Osteocyte (in vitro differentiated cells): ENCODE data around the gene EVX1. TPM values are rescaled to one million over a fixed set of nuclear protein-coding genes. Genes with fewer than 3 reads are reported as not detected.

ENCODE experiments used
- DNase-seq: peaks from one replicate; pipeline ENCODE4 v3.0.0; 2021; ENCODE audit warnings: mixed read lengths; ENCODE audit not compliant: unreplicated experiment; ENCODE audit errors: extremely low spot score
- H3K27ac Mint-ChIP-seq: one replicate; pipeline ENCODE4 v1.8.0; 2021; ENCODE audit warnings: mild to moderate bottlenecking, mixed read lengths; ENCODE audit not compliant: unreplicated experiment
- H3K27me3 Mint-ChIP-seq: one replicate; pipeline ENCODE4 v1.8.0; 2021; ENCODE audit warnings: mixed read lengths; ENCODE audit not compliant: unreplicated experiment
- H3K36me3 Mint-ChIP-seq: one replicate; pipeline ENCODE4 v1.8.0; 2021; ENCODE audit warnings: mixed read lengths; ENCODE audit not compliant: unreplicated experiment
- H3K4me1 Mint-ChIP-seq: one replicate; pipeline ENCODE4 v1.8.0; 2021; ENCODE audit warnings: mixed read lengths; ENCODE audit not compliant: unreplicated experiment
- H3K4me3 Mint-ChIP-seq: one replicate; pipeline ENCODE4 v1.8.0; 2021; ENCODE audit warnings: mild to moderate bottlenecking, moderate library complexity, mixed read lengths; ENCODE audit not compliant: unreplicated experiment
- H3K9me3 Mint-ChIP-seq: one replicate; pipeline ENCODE4 v1.8.0; 2021; ENCODE audit warnings: mixed read lengths; ENCODE audit not compliant: unreplicated experiment
- CTCF ChIP-seq: fragments of 200-600 bp; sonication (generic); IDR thresholded peaks from 2 replicates; pipeline ENCODE4 v1.5.0; 2021; ENCODE audit warnings: antibody characterized with exemption, mild to moderate bottlenecking, moderate library complexity
- total RNA-seq: library from RNA; stranded (reverse); gene quantifications from 2 replicates; pipeline ENCODE4 v1.2.1, GENCODE V29; 2021

EVX1 gene
- total RNA-seq, 1 donor from 2014 or later, result not detected

- no peak for TF ChIP-seq CTCF
- Mint-ChIP-seq H3K4me1 (peaks cover 36% of the 10 kb centered on the region), H3K36me3 (peaks cover 4% of the 10 kb centered on the region), H3K27ac (no peak within 1 kb of the TSS), H3K4me3 (peak within 1 kb of the TSS; percentile 83), H3K9me3 (no peaks in the 10 kb centered on the region), H3K27me3 (peaks cover 86% of the 10 kb centered on the region)
- DNase-seq, result peak; percentile 75
These were observed 42.5 kb upstream of the EVX1 start, which contains the start of gene HOXA13 for GRCh38 chr7:27199849-27200760. Gene HOXA13, minus strand, starts transcription at chr7:27200091. Its CDS starts 14 bp downstream, at chr7:27200077.

GRCh38 chr7:27200761-27201579 lies 41.6 kb upstream of the EVX1 start:
- H3K4me3 Mint-ChIP-seq, result peak overlapping the region; percentile 71
- H3K36me3 Mint-ChIP-seq, result peaks cover 6% of the 10 kb centered on the region
- no peaks in the 10 kb centered on the region for H3K9me3 Mint-ChIP-seq
- H3K4me1 Mint-ChIP-seq, result peaks cover 45% of the 10 kb centered on the region
- TF ChIP-seq CTCF, result no peak
- no peak overlapping the region for H3K27ac Mint-ChIP-seq
- peaks cover 88% of the 10 kb centered on the region for H3K27me3 Mint-ChIP-seq
- no peak for DNase-seq

- no peak overlapping the region for H3K4me3 Mint-ChIP-seq
- H3K27ac Mint-ChIP-seq, result no peak overlapping the region
- peaks cover 90% of the 10 kb centered on the region for H3K27me3 Mint-ChIP-seq
- peaks cover 10% of the 10 kb centered on the region for H3K36me3 Mint-ChIP-seq
- peaks cover 46% of the 10 kb centered on the region for H3K4me1 Mint-ChIP-seq
- no peak for TF ChIP-seq CTCF
- DNase-seq, result no peak
- no peaks in the 10 kb centered on the region for H3K9me3 Mint-ChIP-seq
These were observed 41.0 kb upstream of the EVX1 start for GRCh38 chr7:27201580-27202017.

- Mint-ChIP-seq H3K27me3 (peaks cover 90% of the 10 kb centered on the region), H3K4me3 (no peak overlapping the region), H3K4me1 (peaks cover 46% of the 10 kb centered on the region), H3K9me3 (no peaks in the 10 kb centered on the region), H3K36me3 (peaks cover 10% of the 10 kb centered on the region), H3K27ac (no peak overlapping the region)
- no peak for DNase-seq
- no peak for TF ChIP-seq CTCF
These were observed 40.4 kb upstream of the EVX1 start for GRCh38 chr7:27202018-27202861.
